ENCODE measurements around the gene TMEM144. TPM values are rescaled to one million over a fixed set of nuclear protein-coding genes. Genes with fewer than 3 reads are reported as not detected.

Gene TMEM144
- total RNA-seq, 2 donors from 2014 or later, result 0.32 to 0.69 TPM

DNA sequence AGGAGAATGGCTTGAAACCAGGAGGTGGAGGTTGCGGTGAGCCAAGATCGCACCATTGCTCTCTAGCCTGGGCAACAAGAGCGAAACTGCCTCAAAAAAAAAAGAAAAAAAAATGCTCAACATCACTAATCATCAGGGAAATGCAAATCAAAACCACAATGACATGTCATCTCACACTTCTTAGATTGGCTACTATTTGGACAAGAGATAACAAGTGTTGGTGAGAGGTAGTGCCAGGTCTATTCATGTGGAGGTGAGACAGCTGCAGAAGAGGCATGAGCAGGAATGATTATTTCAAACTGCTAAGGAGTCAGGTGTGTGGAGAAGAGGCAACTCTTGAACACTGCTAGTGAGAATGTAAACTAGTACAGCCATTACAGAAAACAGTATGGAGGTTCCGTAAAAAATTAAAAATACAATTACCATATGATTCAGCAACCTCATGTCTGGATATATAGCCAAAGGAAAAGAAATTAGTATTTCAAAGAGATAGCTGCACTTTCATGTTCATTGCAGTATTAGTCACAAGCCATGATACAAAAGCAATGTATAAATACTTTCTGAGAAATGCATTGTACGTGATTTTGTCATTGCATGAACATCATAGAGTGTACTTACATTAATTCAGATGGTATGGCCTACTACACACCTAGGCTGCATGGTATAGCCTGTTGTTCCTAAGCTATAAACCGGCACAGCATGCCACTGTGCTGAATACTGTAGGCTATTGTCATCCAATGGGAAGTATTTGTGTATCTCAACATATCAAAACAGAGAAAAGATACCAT is 75.3 kb downstream of the TMEM144 start:
- ATAC-seq (replicated peaks), result no peak

DNA sequence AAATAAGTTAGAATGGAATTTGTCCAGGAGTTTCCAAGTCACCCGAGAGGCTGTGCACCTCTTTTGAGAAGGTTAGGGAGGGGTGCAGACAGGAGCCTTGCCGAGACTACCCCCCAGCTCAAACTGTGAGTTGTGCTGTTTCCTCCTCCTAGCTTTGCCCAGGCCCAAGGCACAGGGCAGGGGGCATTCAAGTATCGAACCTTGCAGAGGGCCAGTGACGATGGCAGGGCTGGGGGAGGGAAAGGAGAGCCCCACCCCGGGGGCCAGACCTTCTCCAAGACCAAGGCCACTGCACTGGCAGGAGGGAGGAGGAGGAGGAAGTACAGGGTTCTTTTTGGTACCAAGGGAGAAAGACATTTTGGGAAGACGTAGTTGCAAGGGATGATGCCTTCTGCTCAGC is 80.6 kb downstream of the TMEM144 start:
- Mint-ChIP-seq H3K9me3 (peaks cover 5% of the 10 kb centered on the region), H3K36me3 (ENCODE audit: low read depth) (no peaks in the 10 kb centered on the region), H3K4me1 (no peaks in the 10 kb centered on the region), H3K27me3 (no peaks in the 10 kb centered on the region), H3K4me3 (no peak overlapping the region), H3K27ac (no peak overlapping the region)
- ATAC-seq (replicated peaks), result no peak

More for the DNA sequence above, 75.3 kb downstream of the TMEM144 start:
- no peak overlapping the region for H3K4me3 Mint-ChIP-seq
- H3K27ac Mint-ChIP-seq, result no peak overlapping the region
- H3K4me1 Mint-ChIP-seq, result no peaks in the 10 kb centered on the region
- H3K9me3 Mint-ChIP-seq, result no peaks in the 10 kb centered on the region
- peaks cover 6% of the 10 kb centered on the region for H3K27me3 Mint-ChIP-seq
- no peaks in the 10 kb centered on the region for H3K36me3 Mint-ChIP-seq (ENCODE audit: low read depth)

DNA sequence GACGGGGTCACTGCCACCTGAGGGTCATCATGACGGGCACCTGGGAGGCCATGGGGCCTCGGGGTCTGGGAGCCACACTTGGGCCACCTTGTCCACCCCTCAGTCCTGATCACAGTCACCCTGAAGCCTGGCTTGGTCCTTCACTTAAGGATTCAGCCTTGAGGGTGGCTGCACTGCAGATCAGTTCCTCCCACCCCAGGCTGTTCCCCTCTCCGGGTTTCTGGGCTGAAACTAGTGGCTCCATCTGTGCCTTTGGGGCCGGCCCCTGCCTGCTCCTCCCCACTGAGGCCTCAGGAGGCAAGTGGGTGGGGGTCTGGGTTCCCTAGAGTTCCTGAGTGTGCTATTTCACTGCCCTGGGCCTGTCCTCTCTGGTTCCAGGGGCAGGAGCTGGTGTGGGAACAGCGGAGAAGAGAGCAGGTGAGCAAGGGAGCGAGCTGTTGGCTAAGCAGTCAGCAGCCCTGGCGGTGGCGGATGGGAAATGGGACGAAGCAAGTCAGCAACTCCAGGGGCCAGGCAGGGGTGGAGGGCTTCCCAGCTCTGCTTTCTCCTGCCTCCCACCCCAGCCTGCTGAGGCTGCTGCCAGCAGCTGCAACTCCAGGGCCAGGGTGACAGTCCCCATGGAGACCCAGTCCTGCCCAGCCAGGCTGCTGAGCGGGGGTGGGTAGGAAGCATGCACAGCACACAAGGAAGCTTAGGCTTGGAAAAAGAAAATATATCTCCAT is 81.2 kb downstream of the TMEM144 start:
- H3K9me3 Mint-ChIP-seq, result peaks cover 5% of the 10 kb centered on the region
- no peak for ATAC-seq (replicated peaks)
- no peaks in the 10 kb centered on the region for H3K27me3 Mint-ChIP-seq
- H3K4me1 Mint-ChIP-seq, result no peaks in the 10 kb centered on the region
- no peak overlapping the region for H3K4me3 Mint-ChIP-seq
- no peaks in the 10 kb centered on the region for H3K36me3 Mint-ChIP-seq (ENCODE audit: low read depth)
- H3K27ac Mint-ChIP-seq, result no peak overlapping the region

DNA sequence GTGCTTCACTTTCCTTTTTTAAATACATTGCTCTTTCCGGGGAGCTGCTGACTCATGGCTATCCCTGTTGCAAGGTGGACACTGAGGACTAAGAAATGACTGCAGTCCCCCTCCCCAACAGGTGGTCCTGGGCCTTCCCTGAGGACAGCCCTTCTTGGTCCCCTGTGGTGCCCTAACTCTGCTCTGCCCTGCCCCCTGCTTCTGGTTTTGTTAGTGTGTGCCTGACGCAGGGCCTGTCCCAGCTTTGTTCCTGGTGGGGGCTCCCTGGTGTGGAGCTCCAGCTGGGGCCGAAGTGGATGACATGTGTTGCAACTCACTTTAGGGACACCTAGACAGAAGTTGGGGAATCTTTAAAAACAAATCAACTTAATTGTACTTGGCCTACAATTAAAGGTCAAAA is 81.9 kb downstream of the TMEM144 start:
- ATAC-seq (replicated peaks), result no peak
- H3K36me3 Mint-ChIP-seq (ENCODE audit: low read depth), result no peaks in the 10 kb centered on the region
- H3K9me3 Mint-ChIP-seq, result peaks cover 5% of the 10 kb centered on the region
- no peaks in the 10 kb centered on the region for H3K4me1 Mint-ChIP-seq
- H3K27me3 Mint-ChIP-seq, result no peaks in the 10 kb centered on the region
- H3K27ac Mint-ChIP-seq, result no peak overlapping the region
- H3K4me3 Mint-ChIP-seq, result no peak overlapping the region

DNA sequence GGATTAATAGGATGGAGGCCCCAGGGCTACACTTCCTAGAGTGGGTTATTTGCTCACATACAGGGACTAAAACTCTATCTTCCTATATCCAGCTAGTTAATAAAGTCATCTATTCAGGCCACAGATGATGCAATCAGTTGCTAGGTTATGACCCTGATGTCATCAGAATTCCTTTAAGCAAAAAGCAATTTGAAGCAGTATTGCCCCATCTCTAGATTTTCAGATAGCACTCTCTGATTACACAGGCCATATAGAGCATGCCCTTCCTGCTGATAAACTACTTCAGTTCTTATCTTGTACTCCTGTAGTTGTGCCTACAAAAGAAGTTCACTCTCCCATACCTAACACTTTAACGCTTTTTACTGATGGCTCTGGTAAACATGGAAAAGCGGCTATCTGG is 84.8 kb downstream of the TMEM144 start:
- peaks cover 5% of the 10 kb centered on the region for H3K9me3 Mint-ChIP-seq
- no peaks in the 10 kb centered on the region for H3K36me3 Mint-ChIP-seq (ENCODE audit: low read depth)
- H3K27ac Mint-ChIP-seq, result no peak overlapping the region
- no peak for ATAC-seq (replicated peaks)
- no peaks in the 10 kb centered on the region for H3K4me1 Mint-ChIP-seq
- H3K27me3 Mint-ChIP-seq, result no peaks in the 10 kb centered on the region
- H3K4me3 Mint-ChIP-seq, result no peak overlapping the region

DNA sequence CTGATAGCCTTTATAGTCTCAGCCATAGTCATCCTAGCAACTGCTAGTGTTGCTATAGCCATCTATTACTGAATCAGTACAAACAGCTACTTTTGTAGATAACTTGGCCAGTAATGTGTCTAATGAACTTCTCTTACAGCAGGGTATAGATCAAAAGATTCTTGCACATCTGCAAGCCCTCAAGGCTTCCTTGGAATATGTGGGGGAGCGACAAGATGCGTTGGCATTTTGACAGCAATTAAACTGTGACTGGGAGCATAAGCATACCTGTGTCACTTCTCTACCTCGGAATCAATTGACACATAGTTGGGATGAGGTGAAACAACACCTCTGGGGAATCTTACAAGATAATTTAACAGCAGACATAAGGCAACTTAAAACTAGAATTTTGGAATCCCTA is 87.6 kb downstream of the TMEM144 start:
- Mint-ChIP-seq H3K9me3 (peaks cover under 1% of the 10 kb centered on the region), H3K36me3 (ENCODE audit: low read depth) (no peaks in the 10 kb centered on the region), H3K27me3 (no peaks in the 10 kb centered on the region), H3K4me1 (no peaks in the 10 kb centered on the region), H3K27ac (no peak overlapping the region), H3K4me3 (no peak overlapping the region)
- ATAC-seq (replicated peaks), result no peak

DNA sequence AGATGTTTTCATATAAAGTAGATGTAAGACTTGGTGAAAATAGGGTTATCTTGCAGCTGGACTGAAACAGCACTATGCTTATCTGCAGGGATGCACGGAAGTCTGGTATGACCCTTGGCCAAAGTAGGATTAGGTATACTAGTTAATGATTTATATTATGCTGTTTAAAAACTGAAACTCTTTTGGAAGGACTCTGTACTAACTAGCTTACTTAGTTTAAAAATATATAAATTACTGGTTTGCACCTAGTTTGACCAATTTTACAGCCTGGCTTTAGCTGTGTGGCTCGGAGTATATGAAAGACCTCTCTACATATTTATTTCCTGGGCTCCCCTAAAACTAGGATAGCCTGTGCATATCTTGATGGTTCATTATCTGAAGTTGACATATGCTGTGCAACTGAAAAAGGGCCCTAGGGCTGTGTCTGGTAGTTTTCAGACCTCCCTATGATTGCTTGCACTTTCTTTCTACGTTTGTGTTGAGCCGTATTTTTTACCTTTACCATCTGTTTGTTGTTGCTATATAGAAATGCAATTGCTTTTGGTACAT is 89.2 kb downstream of the TMEM144 start:
- H3K36me3 Mint-ChIP-seq (ENCODE audit: low read depth), result no peaks in the 10 kb centered on the region
- H3K4me1 Mint-ChIP-seq, result no peaks in the 10 kb centered on the region
- no peaks in the 10 kb centered on the region for H3K9me3 Mint-ChIP-seq
- H3K27ac Mint-ChIP-seq, result no peak overlapping the region
- no peaks in the 10 kb centered on the region for H3K27me3 Mint-ChIP-seq
- no peak for ATAC-seq (replicated peaks)
- H3K4me3 Mint-ChIP-seq, result no peak overlapping the region

DNA sequence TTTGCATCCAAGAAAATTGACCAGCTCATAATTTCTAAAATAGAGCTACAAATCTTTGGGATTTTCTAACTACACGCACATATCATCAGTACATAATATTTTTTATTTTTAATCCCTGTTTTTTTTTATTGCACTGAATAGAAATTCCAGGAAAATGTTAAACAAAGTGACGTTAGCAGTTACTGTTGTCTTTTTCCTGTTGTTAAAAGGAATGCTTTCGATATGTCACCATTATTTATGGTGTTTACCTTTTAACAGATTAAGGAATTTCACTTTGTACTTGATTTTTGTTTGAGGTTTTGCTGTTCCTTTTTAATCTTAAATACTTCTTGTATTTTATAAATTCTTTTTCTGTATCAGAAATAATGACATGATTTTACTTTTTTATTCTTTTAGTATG is 89.7 kb downstream of the TMEM144 start:
- Mint-ChIP-seq H3K9me3 (no peaks in the 10 kb centered on the region), H3K36me3 (ENCODE audit: low read depth) (no peaks in the 10 kb centered on the region), H3K4me1 (no peaks in the 10 kb centered on the region), H3K27me3 (no peaks in the 10 kb centered on the region), H3K4me3 (no peak overlapping the region), H3K27ac (no peak overlapping the region)
- ATAC-seq (replicated peaks), result no peak

DNA sequence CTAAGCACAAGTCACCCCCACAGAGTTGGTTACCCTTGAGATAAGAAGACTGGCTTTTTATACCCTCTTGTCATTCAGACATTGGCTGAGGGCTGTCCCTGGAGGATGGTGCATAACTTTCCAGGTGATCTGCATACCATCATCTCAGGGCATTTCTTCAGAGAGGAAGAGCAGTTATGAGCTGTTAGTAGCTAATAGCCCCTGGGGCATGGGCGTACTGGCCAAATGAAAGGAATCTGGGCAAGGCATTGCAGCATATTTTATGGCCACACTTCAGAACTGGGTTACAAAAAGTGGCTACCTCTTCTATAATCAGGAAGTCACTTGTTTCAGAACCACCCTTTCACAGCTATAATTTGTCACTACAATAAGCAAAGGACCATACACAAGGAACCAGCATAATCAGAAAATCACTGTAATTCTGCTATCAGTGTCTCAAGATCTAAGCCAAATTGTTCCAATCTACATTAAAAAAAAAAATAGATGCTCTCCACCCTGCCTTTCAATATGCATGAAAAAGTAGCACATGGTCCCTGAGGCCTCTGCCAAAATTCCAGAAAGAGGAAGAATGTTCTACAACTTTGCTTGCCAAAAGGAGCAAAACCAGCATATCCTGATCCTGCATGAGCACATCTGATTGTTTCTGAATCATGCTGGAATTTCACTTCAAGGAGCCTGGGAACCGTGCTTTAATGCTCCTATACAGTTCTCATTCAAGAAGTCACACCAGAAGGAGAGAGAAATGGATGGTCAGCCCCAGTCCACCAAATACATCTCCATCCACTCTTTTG is 92.0 kb downstream of the TMEM144 start:
- no peaks in the 10 kb centered on the region for H3K4me1 Mint-ChIP-seq
- no peaks in the 10 kb centered on the region for H3K9me3 Mint-ChIP-seq
- no peaks in the 10 kb centered on the region for H3K36me3 Mint-ChIP-seq (ENCODE audit: low read depth)
- H3K27me3 Mint-ChIP-seq, result no peaks in the 10 kb centered on the region
- no peak overlapping the region for H3K27ac Mint-ChIP-seq
- H3K4me3 Mint-ChIP-seq, result no peak overlapping the region
- no peak for ATAC-seq (replicated peaks)

DNA sequence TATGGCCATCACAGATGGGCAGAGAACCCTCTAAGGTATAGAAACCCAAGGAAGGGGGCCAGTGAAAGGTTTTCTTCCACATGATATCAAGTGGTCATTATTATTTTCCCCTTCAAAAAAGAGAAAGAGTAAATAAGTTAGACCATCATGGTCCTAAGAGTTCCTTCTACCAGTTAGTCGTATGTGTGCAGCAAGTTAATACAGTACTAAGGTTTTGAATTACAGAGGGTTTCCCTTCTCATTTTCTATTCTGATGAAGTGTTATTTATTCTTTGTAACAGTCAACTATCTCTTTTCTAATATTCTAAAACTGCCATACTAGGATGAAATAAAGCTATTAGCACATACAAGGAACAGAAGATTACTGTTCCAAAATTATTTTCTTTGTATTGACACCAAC is 94.4 kb downstream of the TMEM144 start:
- Mint-ChIP-seq H3K4me1 (no peaks in the 10 kb centered on the region), H3K36me3 (ENCODE audit: low read depth) (no peaks in the 10 kb centered on the region), H3K27ac (no peak overlapping the region), H3K9me3 (no peaks in the 10 kb centered on the region), H3K4me3 (no peak overlapping the region), H3K27me3 (no peaks in the 10 kb centered on the region)
- ATAC-seq (replicated peaks), result no peak

Other genes starting within 250 kb of the TMEM144 start
- not detected for gene GASK1B, start 37.5 kb upstream of the TMEM144 start, total RNA-seq